ENCODE data around the gene FAM204A.

Gene FAM204A

GRCh38 chr10:118259288-118259906 is 82.7 kb downstream of the FAM204A start:
- H3K9me3 ChIP-seq (ENCODE audit: control insufficient read depth in 1 of 2, low read length in 2 of 2) = no peaks in the 10 kb centered on the region
- H3K27me3 ChIP-seq (ENCODE audit: low read depth, low read length) = no peaks in the 10 kb centered on the region
- H3K36me3 ChIP-seq (ENCODE audit: control insufficient read depth in 1 of 2, insufficient read depth in 2 of 2, low read length in 2 of 2) = no peaks in the 10 kb centered on the region
- no peaks in the 10 kb centered on the region for H3K4me1 ChIP-seq (ENCODE audit: control insufficient read depth in 1 of 2, insufficient read depth in 2 of 2, low read length in 2 of 2)
- no peak overlapping the region for H3K27ac ChIP-seq (ENCODE audit: low read length)
- no peak overlapping the region for H3K4me3 ChIP-seq (ENCODE audit: low read depth in 1 of 2, low read length in 2 of 2)

GRCh38 chr10:118258285-118258684 is 83.8 kb downstream of the FAM204A start:
- H3K4me1 ChIP-seq (ENCODE audit: control insufficient read depth in 1 of 2, insufficient read depth in 2 of 2, low read length in 2 of 2) = no peaks in the 10 kb centered on the region
- H3K27me3 ChIP-seq (ENCODE audit: low read depth, low read length) = no peaks in the 10 kb centered on the region
- H3K9me3 ChIP-seq (ENCODE audit: control insufficient read depth in 1 of 2, low read length in 2 of 2) = no peaks in the 10 kb centered on the region
- H3K27ac ChIP-seq (ENCODE audit: low read length) = no peak overlapping the region
- H3K36me3 ChIP-seq (ENCODE audit: control insufficient read depth in 1 of 2, insufficient read depth in 2 of 2, low read length in 2 of 2) = no peaks in the 10 kb centered on the region
- H3K4me3 ChIP-seq (ENCODE audit: low read depth in 1 of 2, low read length in 2 of 2) = no peak overlapping the region

- Histone ChIP-seq H3K27me3 (ENCODE audit: low read depth, low read length) (no peaks in the 10 kb centered on the region), H3K4me1 (ENCODE audit: control insufficient read depth in 1 of 2, insufficient read depth in 2 of 2, low read length in 2 of 2) (no peaks in the 10 kb centered on the region), H3K4me3 (ENCODE audit: low read depth in 1 of 2, low read length in 2 of 2) (no peak overlapping the region), H3K9me3 (ENCODE audit: control insufficient read depth in 1 of 2, low read length in 2 of 2) (no peaks in the 10 kb centered on the region), H3K36me3 (ENCODE audit: control insufficient read depth in 1 of 2, insufficient read depth in 2 of 2, low read length in 2 of 2) (no peaks in the 10 kb centered on the region), H3K27ac (ENCODE audit: low read length) (no peak overlapping the region)
These were observed 85.1 kb downstream of the FAM204A start for GRCh38 chr10:118256825-118257570.

- H3K4me3 ChIP-seq (ENCODE audit: low read depth in 1 of 2, low read length in 2 of 2) = no peak overlapping the region
- no peaks in the 10 kb centered on the region for H3K27me3 ChIP-seq (ENCODE audit: low read depth, low read length)
- H3K36me3 ChIP-seq (ENCODE audit: control insufficient read depth in 1 of 2, insufficient read depth in 2 of 2, low read length in 2 of 2) = no peaks in the 10 kb centered on the region
- no peaks in the 10 kb centered on the region for H3K4me1 ChIP-seq (ENCODE audit: control insufficient read depth in 1 of 2, insufficient read depth in 2 of 2, low read length in 2 of 2)
- no peaks in the 10 kb centered on the region for H3K9me3 ChIP-seq (ENCODE audit: control insufficient read depth in 1 of 2, low read length in 2 of 2)
- H3K27ac ChIP-seq (ENCODE audit: low read length) = no peak overlapping the region
These were observed 85.9 kb downstream of the FAM204A start for GRCh38 chr10:118256209-118256608.

- H3K27ac ChIP-seq (ENCODE audit: low read length) = no peak overlapping the region
- no peak overlapping the region for H3K4me3 ChIP-seq (ENCODE audit: low read depth in 1 of 2, low read length in 2 of 2)
These were observed 86.8 kb downstream of the FAM204A start for GRCh38 chr10:118255355-118255754.

GRCh38 chr10:118254654-118255053 is 87.5 kb downstream of the FAM204A start:
- Histone ChIP-seq H3K9me3 (ENCODE audit: control insufficient read depth in 1 of 2, low read length in 2 of 2) (no peaks in the 10 kb centered on the region), H3K4me1 (ENCODE audit: control insufficient read depth in 1 of 2, insufficient read depth in 2 of 2, low read length in 2 of 2) (no peaks in the 10 kb centered on the region), H3K4me3 (ENCODE audit: low read depth in 1 of 2, low read length in 2 of 2) (no peak overlapping the region), H3K36me3 (ENCODE audit: control insufficient read depth in 1 of 2, insufficient read depth in 2 of 2, low read length in 2 of 2) (no peaks in the 10 kb centered on the region), H3K27me3 (ENCODE audit: low read depth, low read length) (no peaks in the 10 kb centered on the region), H3K27ac (ENCODE audit: low read length) (no peak overlapping the region)

More at GRCh38 chr10:118255355-118255754, 86.8 kb downstream of the FAM204A start:
- Histone ChIP-seq H3K4me1 (ENCODE audit: control insufficient read depth in 1 of 2, insufficient read depth in 2 of 2, low read length in 2 of 2) (no peaks in the 10 kb centered on the region), H3K9me3 (ENCODE audit: control insufficient read depth in 1 of 2, low read length in 2 of 2) (no peaks in the 10 kb centered on the region), H3K36me3 (ENCODE audit: control insufficient read depth in 1 of 2, insufficient read depth in 2 of 2, low read length in 2 of 2) (no peaks in the 10 kb centered on the region), H3K27me3 (ENCODE audit: low read depth, low read length) (no peaks in the 10 kb centered on the region)

- Histone ChIP-seq H3K9me3 (ENCODE audit: control insufficient read depth in 1 of 2, low read length in 2 of 2) (no peaks in the 10 kb centered on the region), H3K27me3 (ENCODE audit: low read depth, low read length) (no peaks in the 10 kb centered on the region), H3K4me1 (ENCODE audit: control insufficient read depth in 1 of 2, insufficient read depth in 2 of 2, low read length in 2 of 2) (no peaks in the 10 kb centered on the region), H3K36me3 (ENCODE audit: control insufficient read depth in 1 of 2, insufficient read depth in 2 of 2, low read length in 2 of 2) (no peaks in the 10 kb centered on the region), H3K4me3 (ENCODE audit: low read depth in 1 of 2, low read length in 2 of 2) (no peak overlapping the region), H3K27ac (ENCODE audit: low read length) (no peak overlapping the region)
These were observed 88.7 kb downstream of the FAM204A start for GRCh38 chr10:118253397-118253796.

- H3K4me3 ChIP-seq (ENCODE audit: low read depth in 1 of 2, low read length in 2 of 2) = no peak overlapping the region
- no peaks in the 10 kb centered on the region for H3K4me1 ChIP-seq (ENCODE audit: control insufficient read depth in 1 of 2, insufficient read depth in 2 of 2, low read length in 2 of 2)
- H3K27me3 ChIP-seq (ENCODE audit: low read depth, low read length) = peaks cover 9% of the 10 kb centered on the region
- no peaks in the 10 kb centered on the region for H3K36me3 ChIP-seq (ENCODE audit: control insufficient read depth in 1 of 2, insufficient read depth in 2 of 2, low read length in 2 of 2)
- no peaks in the 10 kb centered on the region for H3K9me3 ChIP-seq (ENCODE audit: control insufficient read depth in 1 of 2, low read length in 2 of 2)
- no peak overlapping the region for H3K27ac ChIP-seq (ENCODE audit: low read length)
These were observed 90.3 kb downstream of the FAM204A start for GRCh38 chr10:118251791-118252190.

GRCh38 chr10:118249714-118250113 is 92.4 kb downstream of the FAM204A start:
- Histone ChIP-seq H3K4me1 (ENCODE audit: control insufficient read depth in 1 of 2, insufficient read depth in 2 of 2, low read length in 2 of 2) (no peaks in the 10 kb centered on the region), H3K27ac (ENCODE audit: low read length) (no peak overlapping the region), H3K4me3 (ENCODE audit: low read depth in 1 of 2, low read length in 2 of 2) (no peak overlapping the region), H3K9me3 (ENCODE audit: control insufficient read depth in 1 of 2, low read length in 2 of 2) (no peaks in the 10 kb centered on the region), H3K36me3 (ENCODE audit: control insufficient read depth in 1 of 2, insufficient read depth in 2 of 2, low read length in 2 of 2) (no peaks in the 10 kb centered on the region), H3K27me3 (ENCODE audit: low read depth, low read length) (peaks cover 29% of the 10 kb centered on the region)
